NCI-H187 treated with DMSO at 0.1 percent for 48 hours (cell line): ENCODE data around the gene PTPN4.

Source experiments
- DNase-seq: peaks from one replicate; lab custom pipeline; 2025; lab: John Stamatoyannopoulos, UW

The PTPN4 gene

DNA sequence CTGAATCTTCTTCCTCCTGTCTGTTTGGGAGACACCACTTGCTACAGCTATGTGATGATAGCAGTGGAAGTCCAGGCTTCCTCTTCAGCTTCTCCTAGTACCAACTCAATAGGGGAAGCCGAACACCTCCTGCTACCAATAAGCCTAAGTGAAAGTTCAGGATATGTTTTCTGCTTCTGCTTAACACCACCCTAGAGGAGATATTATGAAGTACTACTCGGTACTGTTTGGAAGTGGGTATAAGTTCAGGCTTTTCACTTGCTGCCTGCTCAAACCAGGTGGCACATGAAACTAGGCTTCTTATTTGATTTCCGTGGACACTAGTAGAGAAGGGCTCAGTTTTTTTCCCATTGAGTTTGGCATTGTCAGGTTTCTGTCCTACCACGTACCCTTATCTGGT lies 99.8 kb downstream of the PTPN4 start:
- no peak for DNase-seq

DNA sequence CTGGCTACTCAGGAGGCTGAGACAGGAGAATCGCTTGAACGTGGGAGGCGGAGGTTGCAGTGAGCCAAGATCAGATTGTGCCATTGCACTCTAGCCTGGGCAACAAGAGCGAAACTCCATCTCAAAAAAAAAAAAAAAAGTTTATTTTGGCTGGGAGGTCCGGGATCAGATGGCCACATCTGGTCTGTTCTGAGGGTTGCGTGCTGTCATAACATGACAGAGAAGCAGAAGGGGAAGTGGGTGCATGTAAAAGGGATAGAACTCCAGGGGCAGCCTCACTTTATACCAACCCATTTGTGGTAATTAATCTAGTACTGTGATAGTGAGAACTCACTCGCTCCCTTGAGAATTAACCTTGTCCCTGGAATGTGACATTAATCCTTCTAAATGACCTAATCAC lies 101.2 kb downstream of the PTPN4 start:
- DNase-seq, result no peak

DNA sequence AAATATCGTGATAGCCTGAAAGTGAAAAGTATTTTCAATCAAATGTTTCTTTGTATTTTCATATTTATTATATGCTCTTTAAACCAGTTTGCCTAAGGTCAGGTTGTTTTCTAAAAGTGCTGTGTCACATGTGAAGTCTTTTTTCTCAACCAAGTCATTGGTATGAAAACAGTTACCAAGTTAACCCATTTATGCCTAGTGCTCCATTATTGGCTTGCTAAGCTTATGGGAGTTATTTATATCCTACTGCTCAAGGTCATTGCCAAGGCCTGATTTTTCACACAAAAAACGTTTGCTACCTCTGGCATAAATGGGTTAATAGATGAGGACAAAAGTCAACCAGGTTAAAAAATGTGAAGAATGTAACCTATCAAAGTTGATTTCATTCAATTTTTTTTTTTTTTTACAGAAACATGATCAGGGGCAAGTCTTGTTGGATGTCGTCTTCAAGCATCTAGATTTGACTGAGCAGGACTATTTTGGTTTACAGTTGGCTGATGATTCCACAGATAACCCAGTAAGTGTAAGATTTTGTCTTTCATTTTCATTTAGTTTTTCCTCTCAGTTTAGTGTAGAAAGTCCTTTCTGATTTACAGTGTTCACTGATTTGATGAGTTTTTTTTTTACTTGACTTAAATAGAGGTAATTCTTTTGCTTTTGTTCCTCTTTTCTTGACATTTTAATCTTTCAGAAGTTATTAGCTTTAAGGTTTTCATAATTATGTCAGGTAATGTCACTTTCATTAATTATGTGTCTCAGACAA lies 102.6 kb downstream of the PTPN4 start:
- DNase-seq, result no peak

DNA sequence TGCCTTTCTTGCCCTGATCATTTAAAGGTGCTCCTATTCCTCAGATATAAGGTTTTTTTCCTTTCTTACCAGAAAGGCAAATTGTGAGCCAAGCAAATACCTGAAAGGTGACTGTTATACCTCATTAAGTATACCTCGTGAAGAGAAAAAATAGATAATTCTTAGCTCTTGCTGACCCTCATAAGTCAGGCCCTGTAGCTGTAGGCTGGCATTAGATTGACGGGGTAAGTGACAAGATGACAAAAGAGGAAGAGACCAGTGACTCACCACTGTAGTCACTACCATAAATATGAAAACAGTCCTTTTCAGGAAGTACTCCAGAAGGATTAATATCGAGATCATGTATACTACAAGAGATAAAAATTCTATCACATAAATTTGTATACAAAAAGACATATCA lies 104.6 kb downstream of the PTPN4 start:
- no peak for DNase-seq

DNA sequence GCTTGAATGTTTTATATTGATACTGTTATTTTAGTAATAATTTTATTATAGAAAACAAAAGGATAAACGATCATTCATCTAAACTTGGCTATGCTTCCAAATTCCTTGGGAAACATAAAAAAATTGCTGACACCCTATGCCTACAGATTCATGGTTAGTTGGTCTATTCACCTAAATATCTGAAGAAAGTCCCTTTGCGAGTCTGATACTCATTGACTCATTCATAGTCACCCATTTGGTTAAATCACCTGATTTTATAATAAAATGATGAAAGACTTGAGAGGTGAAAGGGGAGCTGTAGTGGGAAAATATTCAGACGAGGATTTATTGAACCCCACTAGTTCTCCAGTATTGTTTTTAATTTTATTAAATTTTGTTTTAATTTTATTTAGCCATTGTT lies 112.0 kb downstream of the PTPN4 start:
- DNase-seq, result no peak

DNA sequence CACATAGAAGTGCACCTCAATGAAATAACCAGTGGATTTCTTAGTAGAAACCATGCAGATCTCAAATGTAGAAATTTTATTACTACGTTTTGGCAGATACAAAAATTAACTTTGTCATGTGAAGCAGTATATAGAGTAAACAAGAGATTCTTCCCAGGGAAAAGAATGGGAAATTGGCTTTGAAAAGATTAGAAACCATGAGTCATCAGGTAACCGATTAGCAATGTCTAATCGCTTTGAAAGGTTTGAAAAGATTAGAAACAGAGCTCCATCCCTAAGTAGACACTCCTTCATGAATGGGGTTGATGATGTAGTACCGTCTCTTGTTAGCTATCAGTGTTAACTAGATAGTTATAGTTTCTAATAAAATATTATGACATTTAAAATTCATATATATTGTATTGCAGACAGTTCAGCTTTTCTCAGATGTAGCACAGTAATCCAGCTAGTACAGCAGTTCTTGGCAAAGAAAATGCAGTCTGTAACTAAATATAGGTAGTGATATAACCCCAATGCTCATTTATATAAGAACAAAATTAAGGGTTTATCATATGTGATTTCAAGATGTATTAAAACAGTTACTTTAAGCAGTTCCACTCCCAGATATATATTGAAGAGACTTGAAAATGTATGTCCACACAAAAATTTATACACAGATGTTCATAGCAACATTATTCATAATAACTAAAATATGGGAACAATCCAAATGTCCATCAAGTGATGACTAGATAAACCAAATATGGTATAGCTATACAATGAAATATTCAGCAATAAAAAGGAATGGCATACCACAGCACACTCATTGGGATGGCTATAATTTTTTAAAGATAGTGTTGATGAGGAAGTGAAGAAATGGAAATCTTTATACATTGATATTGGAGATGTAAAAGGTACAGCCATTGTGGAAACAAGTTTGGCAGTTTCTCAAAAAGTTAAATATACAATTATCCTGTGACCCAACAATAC lies 113.9 kb downstream of the PTPN4 start:
- no peak for DNase-seq

DNA sequence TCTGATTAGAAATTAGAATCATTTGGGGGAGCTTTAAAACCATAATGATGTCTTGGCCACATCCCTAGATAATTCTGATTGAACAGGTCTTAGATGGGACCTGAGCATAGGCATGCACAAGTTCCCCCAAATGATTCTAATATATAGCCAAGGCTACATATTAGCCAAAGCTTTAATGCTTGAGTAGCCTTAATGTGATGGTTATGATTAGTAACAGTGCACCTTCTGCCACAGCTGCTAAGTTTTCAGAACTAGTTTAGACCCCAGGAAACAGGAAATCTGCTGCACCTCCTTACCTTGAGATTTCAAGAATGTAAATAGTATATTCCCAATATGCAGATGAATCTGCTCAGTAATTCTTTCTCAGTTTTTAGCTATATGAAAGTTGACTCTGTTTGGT lies 119.8 kb downstream of the PTPN4 start:
- no peak for DNase-seq

DNA sequence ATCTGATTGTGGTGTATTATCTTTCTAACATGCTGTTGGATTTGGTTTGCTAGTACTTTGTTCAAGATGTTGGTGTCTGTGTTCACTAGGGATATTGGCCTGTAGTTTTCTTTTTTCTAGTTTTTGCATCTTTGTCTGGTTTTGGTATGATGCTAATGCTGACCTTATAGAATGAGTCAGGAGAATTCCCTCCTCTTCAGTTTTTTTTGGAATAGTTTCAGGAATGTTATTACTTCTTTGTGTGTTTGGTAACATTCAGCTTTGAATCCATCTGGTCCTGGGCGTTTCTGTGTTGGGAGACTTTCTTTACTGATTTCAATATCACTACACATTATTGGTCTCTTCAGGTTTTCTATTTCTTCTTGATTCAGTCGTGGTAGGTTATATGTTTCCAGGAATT lies 129.0 kb downstream of the PTPN4 start:
- no peak for DNase-seq

DNA sequence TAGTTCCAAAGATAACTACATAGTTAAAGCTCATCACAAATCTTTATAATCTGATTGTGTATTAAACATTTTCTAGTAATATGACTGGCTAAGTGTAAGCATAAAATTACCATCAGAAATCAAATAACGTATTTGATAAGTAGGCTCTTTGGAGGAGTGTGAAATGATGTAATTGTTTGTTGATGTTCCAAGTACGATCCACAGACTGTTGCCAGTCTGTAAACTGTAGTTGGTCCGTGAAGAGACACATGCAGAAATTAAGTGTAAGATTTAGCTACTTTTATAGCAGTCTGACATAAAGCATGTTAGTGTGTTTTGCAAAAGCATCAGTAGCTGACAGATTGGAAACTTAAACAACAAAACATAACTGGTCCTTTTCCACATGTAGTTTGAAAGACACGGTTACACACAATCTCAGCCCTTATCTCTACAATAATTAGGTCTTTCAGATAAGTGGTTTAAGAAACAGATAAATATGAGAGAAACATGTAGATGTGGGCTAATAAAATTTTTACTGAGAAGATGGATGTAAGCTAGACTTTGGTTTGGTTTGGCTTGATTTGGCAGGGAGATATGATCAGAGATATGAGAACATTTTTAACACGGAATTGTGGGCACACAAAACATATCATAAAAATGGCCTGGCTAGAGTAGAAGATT lies 138.1 kb downstream of the PTPN4 start:
- DNase-seq, result no peak

DNA sequence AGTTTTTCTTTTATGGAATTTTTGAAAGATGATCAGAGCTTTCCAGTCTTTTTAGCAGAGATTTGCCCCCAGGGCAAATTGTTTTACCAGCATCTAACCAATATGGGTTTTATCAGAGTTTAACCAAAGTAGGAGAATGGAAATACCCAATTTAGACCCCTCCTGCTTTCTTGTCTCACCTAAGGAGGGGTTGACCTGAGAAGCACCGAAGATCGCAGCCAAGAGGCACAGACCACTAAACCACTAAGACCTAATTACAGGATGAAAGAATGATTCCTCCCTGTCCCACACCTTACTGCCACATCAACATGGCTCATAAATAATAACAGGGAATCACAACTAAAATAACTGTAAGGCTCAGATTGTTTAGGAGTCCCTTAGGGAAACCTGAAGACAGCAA lies 141.3 kb downstream of the PTPN4 start:
- DNase-seq, result no peak

DNA sequence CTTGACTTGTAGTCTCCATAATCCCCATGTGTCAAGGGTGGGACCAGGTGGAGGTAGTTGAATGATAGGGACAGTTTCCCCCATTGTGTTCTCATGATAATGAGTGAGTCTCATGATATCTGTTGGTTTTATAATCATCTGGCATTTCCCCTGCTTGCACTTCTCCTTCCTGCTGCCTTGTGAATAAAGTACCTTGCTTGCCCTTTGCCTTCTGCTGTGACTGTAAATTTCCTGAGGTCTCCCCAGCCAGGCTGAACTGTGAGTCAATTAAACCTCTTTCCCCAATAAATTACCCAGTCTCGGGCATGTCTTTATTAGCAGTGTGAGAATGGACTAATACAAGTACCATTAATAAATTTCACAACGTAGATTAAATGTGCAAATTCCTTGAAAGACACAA lies 150.8 kb downstream of the PTPN4 start:
- no peak for DNase-seq

DNA sequence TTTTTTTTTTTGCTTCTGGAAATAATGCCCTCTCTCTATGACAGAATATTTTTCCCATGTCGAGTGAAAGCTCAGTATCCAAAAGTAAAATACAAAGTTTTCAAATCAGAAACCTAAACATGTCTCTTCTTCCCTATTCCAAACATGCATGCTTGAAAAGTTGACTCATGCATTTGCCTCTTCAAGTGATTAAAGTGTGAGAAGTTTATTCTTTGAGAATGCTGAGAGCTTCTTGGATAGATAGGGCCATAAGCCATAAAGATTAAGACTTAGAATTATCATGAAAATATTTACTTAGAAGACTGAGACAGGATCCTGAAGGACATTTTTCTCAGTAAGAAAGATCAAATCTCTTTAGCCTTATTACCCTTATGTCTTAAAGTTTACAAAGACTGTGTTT lies 154.5 kb downstream of the PTPN4 start:
- DNase-seq, result no peak

DNA sequence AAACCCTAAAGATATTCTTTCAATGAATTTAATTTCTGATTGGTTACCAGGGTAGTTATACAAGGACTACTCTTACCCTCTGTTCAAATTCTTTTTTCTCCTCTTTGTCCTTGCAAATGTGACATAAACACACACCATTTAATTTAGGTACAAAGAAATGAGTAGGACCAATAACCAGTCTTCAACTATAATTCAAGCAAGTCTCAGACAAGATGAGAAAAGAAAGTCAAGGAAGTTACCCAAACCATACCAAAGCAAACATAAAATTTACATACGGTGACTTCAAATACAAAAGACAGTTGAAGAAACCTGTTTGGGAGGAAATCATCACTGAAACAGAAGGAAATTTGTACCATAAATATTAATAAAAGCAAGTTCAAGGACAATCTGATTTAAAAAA lies 162.1 kb downstream of the PTPN4 start:
- no peak for DNase-seq

DNA sequence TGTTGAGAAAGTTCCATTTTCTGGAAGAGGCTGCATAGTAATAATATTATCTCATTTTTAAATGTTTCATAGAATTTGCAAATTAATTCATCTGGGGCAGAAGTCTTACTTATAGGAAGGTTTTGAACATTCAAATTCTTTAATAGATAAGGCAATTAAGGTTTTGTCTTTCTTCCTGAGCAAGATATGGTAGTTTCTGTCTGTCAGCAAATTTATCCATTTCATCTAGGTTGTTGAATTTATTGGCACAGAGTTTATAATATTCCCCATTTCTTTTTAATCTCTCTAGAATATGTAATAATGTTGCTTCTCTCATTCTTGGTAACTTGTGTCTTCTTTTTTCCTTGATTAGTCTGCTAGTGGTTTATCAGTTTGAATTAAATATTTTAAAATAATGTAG lies 163.0 kb downstream of the PTPN4 start:
- no peak for DNase-seq

DNA sequence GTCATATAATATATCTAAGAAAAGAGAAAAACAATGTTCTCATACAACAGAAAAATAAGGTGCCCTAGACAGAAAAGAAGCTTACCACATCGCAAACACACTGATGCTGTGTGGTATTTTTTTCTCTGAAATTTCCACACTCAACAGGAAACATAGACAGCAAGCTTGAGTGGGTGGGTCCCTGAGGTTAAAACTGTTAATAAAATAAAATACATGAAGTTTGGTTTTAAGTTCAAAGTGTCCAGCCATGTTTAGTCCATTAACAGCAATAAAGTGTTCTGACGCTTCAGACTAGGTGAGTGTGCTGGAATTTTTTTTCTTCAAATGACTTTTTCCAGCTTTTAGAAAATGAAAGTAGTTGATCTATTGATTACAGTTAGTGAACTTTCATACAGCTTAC lies 169.8 kb downstream of the PTPN4 start:
- no peak for DNase-seq

DNA sequence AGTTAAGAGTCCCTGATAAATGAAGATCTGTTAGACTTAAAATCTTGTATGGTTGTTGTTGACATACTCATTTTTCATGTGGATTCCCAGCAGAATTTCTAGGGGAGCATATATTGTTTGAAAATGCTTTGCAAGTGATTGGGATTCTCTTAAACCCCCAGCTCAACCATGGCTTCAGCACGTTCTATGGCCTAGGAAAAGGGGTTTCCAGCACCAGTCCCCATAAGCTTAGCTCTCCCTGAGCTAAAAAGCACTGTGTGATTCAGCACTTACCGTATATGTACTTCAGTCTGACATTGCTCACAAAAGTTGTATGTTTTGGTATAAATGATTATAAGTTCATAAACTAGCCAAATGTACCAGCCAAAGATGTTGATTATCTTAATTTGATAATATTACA lies 173.1 kb downstream of the PTPN4 start:
- no peak for DNase-seq

DNA sequence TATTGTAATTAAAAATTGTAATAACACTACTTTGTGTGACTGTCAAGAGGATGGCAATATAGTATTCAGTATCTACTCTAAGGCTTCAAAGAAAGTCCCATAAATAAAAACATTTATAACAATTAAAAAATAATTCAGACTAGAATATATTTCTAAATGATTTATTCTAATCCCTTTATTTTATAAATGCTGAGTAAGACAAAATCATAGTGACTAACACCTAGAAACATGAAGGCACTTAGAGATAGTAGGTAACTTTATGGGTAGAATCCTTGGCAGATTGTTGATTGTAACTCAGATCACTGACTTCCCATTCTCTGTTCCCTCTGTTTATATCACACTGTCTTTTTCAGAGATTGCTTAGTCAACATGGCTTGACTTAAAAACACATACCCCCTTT lies 174.6 kb downstream of the PTPN4 start:
- no peak for DNase-seq

DNA sequence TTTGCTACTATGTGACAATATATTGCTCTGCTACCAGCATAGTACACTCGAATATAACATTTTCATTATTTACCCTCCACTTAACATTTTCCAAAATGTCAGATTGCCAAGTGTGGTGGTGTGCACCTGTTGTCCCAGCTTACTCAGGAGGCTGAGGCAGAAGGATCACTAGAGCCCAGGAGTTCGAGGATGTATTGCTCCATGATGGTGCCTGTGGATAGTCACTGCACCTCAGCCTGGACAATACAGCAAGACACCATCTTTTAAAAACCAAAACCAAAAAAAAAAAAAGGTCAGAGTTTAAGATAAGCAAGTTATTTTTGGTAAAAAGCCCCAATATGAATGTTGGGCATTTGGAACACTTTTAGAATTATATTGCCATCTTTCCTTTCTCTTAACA lies 178.0 kb downstream of the PTPN4 start:
- DNase-seq, result no peak

DNA sequence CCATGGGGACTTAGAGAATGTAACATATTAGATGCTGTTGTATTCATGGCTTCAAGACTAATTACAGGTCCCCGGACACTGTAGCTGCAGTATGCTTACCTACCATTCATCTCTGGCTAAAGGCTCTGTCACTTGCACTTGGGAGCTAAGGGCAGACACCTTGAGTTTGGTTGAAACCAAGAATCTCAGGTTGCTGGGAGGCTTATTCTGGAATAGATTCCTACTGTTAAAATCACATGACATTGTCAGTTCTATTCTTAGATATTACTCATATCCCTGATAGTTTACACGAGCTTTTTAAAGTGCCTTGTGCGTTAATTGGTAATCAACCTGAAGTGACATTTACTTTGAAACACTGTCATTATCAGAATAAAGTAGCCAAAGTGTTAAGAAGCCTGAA lies 180.2 kb downstream of the PTPN4 start:
- no peak for DNase-seq

DNA sequence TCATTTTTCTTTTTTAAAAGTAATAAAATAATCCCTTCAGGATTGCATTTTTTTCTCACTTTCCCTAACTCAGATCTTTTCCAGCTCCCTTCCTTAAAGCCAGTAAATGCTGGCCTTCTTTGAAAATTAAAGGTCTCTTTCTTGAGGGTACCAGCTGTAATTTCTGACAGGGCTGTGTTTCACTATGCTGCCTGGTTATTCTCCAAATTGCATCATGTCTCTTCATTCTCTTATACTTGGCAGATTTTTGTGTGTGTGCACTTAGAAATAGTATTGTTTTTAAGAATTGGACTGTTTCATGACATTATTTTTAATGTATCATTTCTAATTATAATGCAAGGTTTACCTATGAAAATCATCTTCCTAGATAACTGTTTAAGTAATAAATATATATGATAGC lies 181.1 kb downstream of the PTPN4 start:
- DNase-seq, result no peak

DNA sequence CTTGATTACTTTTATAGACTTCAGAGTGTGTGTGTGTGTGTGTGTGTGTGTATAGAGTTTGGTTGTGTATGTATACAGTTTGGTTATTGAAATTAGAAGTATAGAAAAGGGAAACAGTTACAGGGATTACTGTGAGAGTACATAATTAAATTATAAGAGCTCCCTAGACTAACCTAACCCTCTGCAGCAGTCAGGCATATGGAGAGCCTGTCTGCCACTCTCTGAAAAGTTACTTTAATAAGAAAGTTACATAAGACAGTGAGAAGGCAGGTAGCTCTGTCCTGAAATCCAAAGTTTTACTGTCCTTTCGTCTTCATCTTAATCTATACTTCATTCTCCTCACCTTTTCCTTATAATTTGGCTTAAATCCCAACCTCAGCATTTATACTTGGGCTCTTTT lies 181.7 kb downstream of the PTPN4 start:
- DNase-seq, result no peak

DNA sequence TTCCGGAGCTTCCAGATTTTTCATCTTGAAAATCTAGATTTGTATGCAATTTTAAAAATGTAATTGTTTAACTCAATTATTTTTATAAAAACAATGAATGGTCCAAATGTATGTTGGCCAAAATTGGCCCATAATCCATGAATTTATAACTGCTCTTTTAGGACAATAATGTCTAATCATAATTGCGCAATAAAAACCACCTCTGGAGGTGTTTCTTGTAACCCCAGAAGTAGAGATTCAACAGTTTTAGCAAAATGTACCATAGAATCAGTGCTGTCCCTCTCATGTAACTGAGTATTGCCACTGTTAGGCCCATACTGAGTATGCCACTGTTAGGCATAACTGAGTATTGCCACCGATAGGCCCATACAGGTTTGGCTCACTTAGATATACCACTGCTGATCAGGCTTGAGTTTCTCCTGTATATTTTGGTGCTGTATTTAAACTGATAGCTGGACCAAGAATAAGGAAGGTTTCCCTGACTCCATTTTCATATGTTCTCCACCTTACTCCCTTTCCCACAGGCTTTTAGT lies 182.3 kb downstream of the PTPN4 start:
- DNase-seq, result no peak

DNA sequence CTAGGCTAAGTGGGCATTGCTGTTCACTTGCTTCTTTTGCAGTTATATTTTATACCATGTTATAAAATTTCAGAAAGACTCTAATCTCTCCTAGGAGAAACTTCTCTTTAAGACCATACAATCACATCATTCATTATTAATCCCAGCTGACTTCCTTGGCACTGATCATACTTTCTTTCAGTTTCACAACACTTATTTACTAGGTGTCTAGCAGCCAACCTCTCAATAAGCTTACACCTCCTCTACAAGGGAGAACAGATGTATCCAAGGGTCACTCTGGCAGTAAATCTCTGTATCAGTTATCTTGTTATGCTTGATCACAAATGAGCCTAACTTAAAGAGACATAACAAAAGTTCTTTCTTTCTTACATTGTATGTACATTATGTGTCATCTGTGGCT lies 183.3 kb downstream of the PTPN4 start:
- DNase-seq, result no peak
